Endothelial cell (in vitro differentiated cells): Measurements from ENCODE around the gene LRG1. TPM values are rescaled to one million over a fixed set of nuclear protein-coding genes. Genes with fewer than 3 reads are reported as not detected.

Experiments
- DNase-seq: peaks from one replicate; pipeline ENCODE4 v3.0.0; 2021; ENCODE audit warnings: low spot score
- H3K27ac Mint-ChIP-seq: one replicate; pipeline ENCODE4 v1.8.0; 2021; ENCODE audit warnings: mixed read lengths, inconsistent platforms; ENCODE audit not compliant: unreplicated experiment
- H3K27me3 Mint-ChIP-seq: one replicate; pipeline ENCODE4 v1.8.0; 2021; ENCODE audit warnings: mild to moderate bottlenecking, moderate library complexity, mixed read lengths, inconsistent platforms; ENCODE audit not compliant: unreplicated experiment
- H3K36me3 Mint-ChIP-seq: one replicate; pipeline ENCODE4 v1.8.0; 2021; ENCODE audit warnings: mild to moderate bottlenecking, low read depth, mixed read lengths, inconsistent platforms; ENCODE audit not compliant: unreplicated experiment
- H3K4me1 Mint-ChIP-seq: one replicate; pipeline ENCODE4 v1.8.0; 2021; ENCODE audit warnings: mild to moderate bottlenecking, mixed read lengths, inconsistent platforms; ENCODE audit not compliant: unreplicated experiment
- H3K4me3 Mint-ChIP-seq: one replicate; pipeline ENCODE4 v1.8.0; 2021; ENCODE audit warnings: mild to moderate bottlenecking, mixed read lengths, inconsistent platforms; ENCODE audit not compliant: unreplicated experiment
- H3K9me3 Mint-ChIP-seq: one replicate; pipeline ENCODE4 v1.8.0; 2021; ENCODE audit warnings: mixed read lengths, inconsistent platforms; ENCODE audit not compliant: unreplicated experiment
- CTCF ChIP-seq: fragments of 200-600 bp; sonication (generic); IDR thresholded peaks from one replicate; pipeline ENCODE4 v1.5.0; 2021; ENCODE audit warnings: antibody characterized with exemption; ENCODE audit not compliant: unreplicated experiment
- total RNA-seq: library from RNA; stranded (reverse); fragmentation: NEBNext Ultra II Directional; extraction: Animal tissue kit (Norgen Biotek cat#: 25700); gene quantifications from one replicate; pipeline ENCODE4 v1.2.1, GENCODE V29; 2021; ENCODE audit not compliant: unreplicated experiment

Gene LRG1
- total RNA-seq, 1 donor from 2014 or later: 2.2 TPM

GRCh38 chr19:4494691-4495064 lies 45.2 kb downstream of the LRG1 start:
- Mint-ChIP-seq H3K36me3 (peaks cover 11% of the 10 kb centered on the region), H3K4me3 (no peak overlapping the region), H3K27me3 (peaks cover 4% of the 10 kb centered on the region), H3K4me1 (no peaks in the 10 kb centered on the region), H3K9me3 (no peaks in the 10 kb centered on the region), H3K27ac (peak overlapping the region; percentile 38)
- TF ChIP-seq CTCF: no peak
- DNase-seq: no peak

- no peaks in the 10 kb centered on the region for H3K9me3 Mint-ChIP-seq
- H3K27me3 Mint-ChIP-seq: peaks cover 4% of the 10 kb centered on the region
- no peak for DNase-seq
- H3K4me3 Mint-ChIP-seq: no peak overlapping the region
- no peak overlapping the region for H3K27ac Mint-ChIP-seq
- peaks cover 14% of the 10 kb centered on the region for H3K36me3 Mint-ChIP-seq
- TF ChIP-seq CTCF: no peak
- H3K4me1 Mint-ChIP-seq: no peaks in the 10 kb centered on the region
Measured at GRCh38 chr19:4493929-4494690, 45.7 kb downstream of the LRG1 start.

DNA sequence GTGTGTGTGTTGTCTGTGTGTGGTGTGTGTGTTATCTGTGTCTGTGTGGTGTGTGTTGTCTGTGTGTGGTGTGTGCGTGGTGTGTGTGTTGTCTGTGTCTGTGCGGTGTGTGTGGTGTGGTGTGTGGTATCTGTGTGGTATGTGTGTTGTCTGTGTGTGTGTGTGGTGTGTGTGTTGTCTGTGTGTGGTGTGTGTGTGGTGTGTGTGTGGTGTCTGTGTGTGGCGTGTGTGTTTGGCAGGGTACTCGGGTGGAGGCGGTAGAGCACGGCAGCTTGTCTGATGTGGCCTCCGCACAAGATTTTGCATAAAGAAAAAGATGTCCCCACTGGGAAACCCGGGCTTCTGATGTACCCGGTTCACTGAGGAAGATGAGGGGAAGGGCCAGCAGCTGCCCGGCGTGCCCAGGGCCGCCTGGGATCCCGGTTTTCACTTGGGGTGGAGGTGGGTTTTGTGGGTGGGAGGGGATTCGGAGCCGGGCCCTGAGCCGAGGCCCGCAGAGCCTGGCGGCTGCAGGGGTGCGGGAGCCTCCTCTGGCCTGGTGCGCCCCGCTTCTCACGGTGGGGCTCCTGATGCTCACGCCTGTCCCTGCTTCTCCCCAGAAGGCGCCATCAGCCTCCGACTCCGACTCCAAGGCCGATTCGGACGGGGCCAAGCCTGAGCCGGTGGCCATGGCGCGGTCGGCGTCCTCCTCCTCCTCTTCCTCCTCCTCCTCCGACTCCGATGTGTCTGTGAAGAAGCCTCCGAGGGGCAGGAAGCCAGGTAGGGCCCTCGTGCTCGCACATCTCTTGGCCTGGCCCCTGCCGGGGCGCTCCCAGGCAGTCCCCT lies 46.5 kb downstream of the LRG1 start:
- Mint-ChIP-seq H3K4me3 (no peak overlapping the region), H3K27me3 (peaks cover 4% of the 10 kb centered on the region), H3K9me3 (no peaks in the 10 kb centered on the region), H3K4me1 (no peaks in the 10 kb centered on the region), H3K27ac (no peak overlapping the region), H3K36me3 (peaks cover 17% of the 10 kb centered on the region)
- TF ChIP-seq CTCF: no peak
- DNase-seq: no peak

GRCh38 chr19:4492337-4493103 lies 47.3 kb downstream of the LRG1 start:
- Mint-ChIP-seq H3K27me3 (peaks cover 4% of the 10 kb centered on the region), H3K4me3 (no peak overlapping the region), H3K4me1 (no peaks in the 10 kb centered on the region), H3K9me3 (no peaks in the 10 kb centered on the region), H3K36me3 (peaks cover 18% of the 10 kb centered on the region), H3K27ac (no peak overlapping the region)
- TF ChIP-seq CTCF: no peak
- no peak for DNase-seq
